K562 (cell line): ENCODE results near the gene ZNF582. TPM values are rescaled to one million over a fixed set of nuclear protein-coding genes. Genes with fewer than 3 reads are reported as not detected.

Source experiments
- CCAR2 ChIP-seq: fragments of 200-400 bp; formaldehyde crosslinking; IDR thresholded peaks from 2 replicates; pipeline ENCODE4 v1.6.1; 2017; ENCODE audit warnings: mild to moderate bottlenecking, low read depth, low read length
- E2F1 ChIP-seq: sonication (generic); formaldehyde crosslinking; IDR thresholded peaks from 2 replicates; pipeline ENCODE4 v1.8.1; 2023; ENCODE audit warnings: mild to moderate bottlenecking, missing genetic modification reagents, moderate library complexity
- EP400 ChIP-seq: fragments of 450-650 bp; IDR thresholded peaks from 2 replicates; pipeline ENCODE4 v1.6.1; 2017; ENCODE audit warnings: antibody characterized with exemption, mild to moderate bottlenecking, moderate library complexity
- KDM4B ChIP-seq, 2 experiments: fragments of 450-650 bp in 1 of 2; sonication (generic) in 1 of 2; IDR thresholded peaks; 2 replicates each; pipeline ENCODE4 v1.6.1; 2016 to 2017; ENCODE audit warnings: borderline replicate concordance in 2 of 2, antibody characterized with exemption in 1 of 2, low read depth in 1 of 2, mild to moderate bottlenecking in 1 of 2
- MEF2A ChIP-seq: IDR thresholded peaks from 2 replicates; pipeline ENCODE4 v1.6.1; 2011; ENCODE audit warnings: low read depth, mild to moderate bottlenecking, low read length, moderate library complexity; ENCODE audit not compliant: control insufficient read depth
- NFIC ChIP-seq: fragments of 450-650 bp; IDR thresholded peaks from 2 replicates; pipeline ENCODE4 v1.6.1; 2017; ENCODE audit warnings: mild to moderate bottlenecking, inconsistent platforms
- NFRKB ChIP-seq: fragments of 450-650 bp; IDR thresholded peaks from 2 replicates; pipeline ENCODE4 v1.6.1; 2016; ENCODE audit warnings: low read depth
- POLR2AphosphoS2 ChIP-seq: IDR thresholded peaks from 2 replicates; pipeline ENCODE4 v1.6.1; 2012; ENCODE audit warnings: low read length, improper control_type of control experiment
- RUNX1 ChIP-seq: sonication (generic); IDR thresholded peaks from 2 replicates; pipeline ENCODE4 v1.6.1; 2016; ENCODE audit warnings: antibody characterized with exemption, low read depth
- SMAD3 ChIP-seq: fragments of 450-650 bp; formaldehyde crosslinking; conservative IDR thresholded peaks from 2 replicates; pipeline ENCODE4 v1.4.0; 2020; ENCODE audit warnings: mild to moderate bottlenecking
- TGIF2 ChIP-seq: sonication (generic); formaldehyde crosslinking; IDR thresholded peaks from 2 replicates; pipeline ENCODE4 v1.8.1; 2022; ENCODE audit warnings: mild to moderate bottlenecking, missing genetic modification reagents, moderate library complexity
- ZBTB26 ChIP-seq: fragments of 450-650 bp; formaldehyde crosslinking; IDR thresholded peaks from 2 replicates; pipeline ENCODE4 v1.4.0; 2022; ENCODE audit warnings: missing genetic modification characterization
- ZNF224 ChIP-seq: sonication (generic); formaldehyde crosslinking; IDR thresholded peaks from 2 replicates; pipeline ENCODE4 v1.8.0; 2022; ENCODE audit warnings: mild to moderate bottlenecking, missing genetic modification reagents
- polyA plus RNA-seq, 8 experiments: library from polyadenylated mRNA; depleted of rRNA in 4 of 8; stranded (reverse) in 5 of 8; unstranded in 3 of 8; fragments of >200 nt; fragmentation: Nextera tagmentation in 2 of 8; fragmentation: Illumina TruSeq in 1 of 8; extraction: Ambion mirVana in 2 of 8; extraction: Trizol in 1 of 8; gene quantifications; 2 replicates each; pipeline versions ENCODE4 v1.2.1 to v1.2.3, GENCODE V29; 2011 to 2014; ENCODE audit warnings: inconsistent platforms in 1 of 8, missing spikeins in 1 of 8
- total RNA-seq, 7 experiments: library from RNA; depleted of rRNA in 6 of 7; stranded (reverse); fragments of >200 nt in 6 of 7; fragmentation: Illumina TruSeq in 2 of 7; extraction: Trizol in 2 of 7; gene quantifications; 2 replicates each; pipeline versions ENCODE4 v1.2.1 to v1.2.3, GENCODE V29; 2011 to 2021; ENCODE audit warnings: low replicate concordance in 1 of 7
- TF ChIP-seq, protein P1 (sequence below), 2 experiments: fragments of 450-650 bp; conservative IDR thresholded peaks; 2 replicates each; pipeline ENCODE4 v1.6.1; 2017; ENCODE audit warnings: mild to moderate bottlenecking in 2 of 2, moderate library complexity in 2 of 2
- TF ChIP-seq, protein P2 (sequence below): sonication (generic); formaldehyde crosslinking; IDR thresholded peaks from 2 replicates; pipeline ENCODE4 v1.8.0; 2022; ENCODE audit warnings: mild to moderate bottlenecking, missing genetic modification reagents
- TF ChIP-seq, protein P3 (sequence below): sonication (generic); IDR thresholded peaks from 2 replicates; pipeline ENCODE4 v1.6.1; 2016
- TF ChIP-seq, protein P4 (sequence below): sonication (generic); formaldehyde crosslinking; IDR thresholded peaks from 2 replicates; pipeline ENCODE4 v1.8.1; 2023; ENCODE audit warnings: mild to moderate bottlenecking, missing genetic modification reagents

Gene ZNF582
- total and polyA plus RNA-seq, 9 of the 15 experiments (the other 6 are each of a cell fraction or from before 2014, with no cell fraction given) = 0.72 to 3.3 (median 1.6) TPM

GRCh38 chr19:56367829-56368711 is 25.3 kb downstream of the ZNF582 start (continued):
- no peak for TF ChIP-seq ZBTB26 (CRISPR knock-in tag)
- TF ChIP-seq, protein P1, sequence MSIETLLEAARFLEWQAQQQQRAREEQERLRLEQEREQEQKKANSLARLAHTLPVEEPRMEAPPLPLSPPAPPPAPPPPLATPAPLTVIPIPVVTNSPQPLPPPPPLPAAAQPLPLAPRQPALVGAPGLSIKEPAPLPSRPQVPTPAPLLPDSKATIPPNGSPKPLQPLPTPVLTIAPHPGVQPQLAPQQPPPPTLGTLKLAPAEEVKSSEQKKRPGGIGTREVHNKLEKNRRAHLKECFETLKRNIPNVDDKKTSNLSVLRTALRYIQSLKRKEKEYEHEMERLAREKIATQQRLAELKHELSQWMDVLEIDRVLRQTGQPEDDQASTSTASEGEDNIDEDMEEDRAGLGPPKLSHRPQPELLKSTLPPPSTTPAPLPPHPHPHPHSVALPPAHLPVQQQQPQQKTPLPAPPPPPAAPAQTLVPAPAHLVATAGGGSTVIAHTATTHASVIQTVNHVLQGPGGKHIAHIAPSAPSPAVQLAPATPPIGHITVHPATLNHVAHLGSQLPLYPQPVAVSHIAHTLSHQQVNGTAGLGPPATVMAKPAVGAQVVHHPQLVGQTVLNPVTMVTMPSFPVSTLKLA (conservative IDR thresholded peaks at IDR 0.05) = peak in 1 of 2 experiments; percentile 75; a peak in 3 of 4 replicates
- TF ChIP-seq TGIF2 (CRISPR knock-in tag) = no peak
- TF ChIP-seq RUNX1 = no peak
- no peak for TF ChIP-seq CCAR2
- TF ChIP-seq MEF2A = no peak
- TF ChIP-seq EP400 = peak; percentile 75; the same call in 1 of the 2 replicates
- TF ChIP-seq KDM4B (IDR thresholded peaks at IDR 0.05; ENCODE audit: borderline replicate concordance in 2 of 2, low read depth in 1 of 2) = peak in 1 of 2 experiments; percentile 64; a peak in 1 of 4 replicates
- TF ChIP-seq E2F1 = 0 out of 2 replicates have a peak, but pooled peaks have one; percentile 75
- no peak for TF ChIP-seq NFRKB
- TF ChIP-seq POLR2AphosphoS2 = no peak
- TF ChIP-seq, protein P2, sequence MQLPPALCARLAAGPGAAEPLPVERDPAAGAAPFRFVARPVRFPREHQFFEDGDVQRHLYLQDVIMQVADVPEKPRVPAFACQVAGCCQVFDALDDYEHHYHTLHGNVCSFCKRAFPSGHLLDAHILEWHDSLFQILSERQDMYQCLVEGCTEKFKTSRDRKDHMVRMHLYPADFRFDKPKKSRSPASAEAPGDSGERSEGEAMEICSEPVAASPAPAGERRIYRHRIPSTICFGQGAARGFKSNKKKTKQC (CRISPR knock-in tag) = no peak
- TF ChIP-seq SMAD3 (CRISPR knock-in tag) = no peak
- 0 out of 2 replicates have a peak, but pooled peaks have one; percentile 24 for TF ChIP-seq NFIC
- TF ChIP-seq, protein P3, sequence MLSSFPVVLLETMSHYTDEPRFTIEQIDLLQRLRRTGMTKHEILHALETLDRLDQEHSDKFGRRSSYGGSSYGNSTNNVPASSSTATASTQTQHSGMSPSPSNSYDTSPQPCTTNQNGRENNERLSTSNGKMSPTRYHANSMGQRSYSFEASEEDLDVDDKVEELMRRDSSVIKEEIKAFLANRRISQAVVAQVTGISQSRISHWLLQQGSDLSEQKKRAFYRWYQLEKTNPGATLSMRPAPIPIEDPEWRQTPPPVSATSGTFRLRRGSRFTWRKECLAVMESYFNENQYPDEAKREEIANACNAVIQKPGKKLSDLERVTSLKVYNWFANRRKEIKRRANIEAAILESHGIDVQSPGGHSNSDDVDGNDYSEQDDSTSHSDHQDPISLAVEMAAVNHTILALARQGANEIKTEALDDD = no peak
- TF ChIP-seq, protein P4, sequence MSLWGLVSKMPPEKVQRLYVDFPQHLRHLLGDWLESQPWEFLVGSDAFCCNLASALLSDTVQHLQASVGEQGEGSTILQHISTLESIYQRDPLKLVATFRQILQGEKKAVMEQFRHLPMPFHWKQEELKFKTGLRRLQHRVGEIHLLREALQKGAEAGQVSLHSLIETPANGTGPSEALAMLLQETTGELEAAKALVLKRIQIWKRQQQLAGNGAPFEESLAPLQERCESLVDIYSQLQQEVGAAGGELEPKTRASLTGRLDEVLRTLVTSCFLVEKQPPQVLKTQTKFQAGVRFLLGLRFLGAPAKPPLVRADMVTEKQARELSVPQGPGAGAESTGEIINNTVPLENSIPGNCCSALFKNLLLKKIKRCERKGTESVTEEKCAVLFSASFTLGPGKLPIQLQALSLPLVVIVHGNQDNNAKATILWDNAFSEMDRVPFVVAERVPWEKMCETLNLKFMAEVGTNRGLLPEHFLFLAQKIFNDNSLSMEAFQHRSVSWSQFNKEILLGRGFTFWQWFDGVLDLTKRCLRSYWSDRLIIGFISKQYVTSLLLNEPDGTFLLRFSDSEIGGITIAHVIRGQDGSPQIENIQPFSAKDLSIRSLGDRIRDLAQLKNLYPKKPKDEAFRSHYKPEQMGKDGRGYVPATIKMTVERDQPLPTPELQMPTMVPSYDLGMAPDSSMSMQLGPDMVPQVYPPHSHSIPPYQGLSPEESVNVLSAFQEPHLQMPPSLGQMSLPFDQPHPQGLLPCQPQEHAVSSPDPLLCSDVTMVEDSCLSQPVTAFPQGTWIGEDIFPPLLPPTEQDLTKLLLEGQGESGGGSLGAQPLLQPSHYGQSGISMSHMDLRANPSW (CRISPR knock-in tag) = no peak
- no peak for TF ChIP-seq ZNF224 (CRISPR knock-in tag)
